ENCODE results near the gene KIAA0232.
"Not testable (repeated sequence)": the region's sequence is repeated elsewhere in the genome, so short reads cannot be mapped to it uniquely, and the experiment has no call there.

KIAA0232 gene

DNA sequence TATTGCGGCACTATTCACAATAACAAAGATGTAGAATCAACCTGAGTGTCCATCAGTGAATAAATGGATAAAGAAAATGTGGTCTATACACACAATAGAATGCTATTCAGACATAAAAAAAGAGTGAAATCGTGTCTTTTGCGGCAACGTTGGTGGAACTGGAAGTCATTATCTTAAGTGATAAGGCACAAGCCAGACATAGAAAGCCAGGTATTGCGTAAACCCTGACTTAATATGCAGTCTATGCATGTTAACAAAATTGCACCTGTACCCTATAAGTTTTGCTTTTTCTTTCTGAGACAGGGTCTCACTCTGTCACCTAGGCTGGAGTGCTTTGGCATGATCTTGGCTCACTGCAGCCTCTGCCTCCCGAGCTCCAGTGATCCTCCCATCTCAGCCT is 28.6 kb downstream of the KIAA0232 start:
- DNase-seq: no peak

DNA sequence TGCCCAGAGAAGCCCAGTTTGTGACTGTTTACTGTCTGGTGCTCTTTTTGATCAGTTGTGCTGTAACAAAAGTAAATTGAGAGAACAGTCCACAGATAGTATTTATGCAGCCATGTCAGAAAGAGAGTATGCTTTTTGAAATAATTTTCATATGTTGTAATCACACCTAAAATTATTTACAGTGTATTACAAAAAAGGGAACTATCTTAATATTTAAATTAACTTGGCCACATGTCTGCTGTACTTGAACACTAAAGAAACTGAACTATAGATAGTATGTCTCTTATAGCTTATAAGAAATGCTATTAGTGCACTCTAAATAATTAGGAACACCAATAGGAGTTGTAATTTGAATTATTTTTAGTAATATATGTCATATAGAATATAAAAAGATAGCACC is 30.2 kb downstream of the KIAA0232 start:
- no peak for DNase-seq

DNA sequence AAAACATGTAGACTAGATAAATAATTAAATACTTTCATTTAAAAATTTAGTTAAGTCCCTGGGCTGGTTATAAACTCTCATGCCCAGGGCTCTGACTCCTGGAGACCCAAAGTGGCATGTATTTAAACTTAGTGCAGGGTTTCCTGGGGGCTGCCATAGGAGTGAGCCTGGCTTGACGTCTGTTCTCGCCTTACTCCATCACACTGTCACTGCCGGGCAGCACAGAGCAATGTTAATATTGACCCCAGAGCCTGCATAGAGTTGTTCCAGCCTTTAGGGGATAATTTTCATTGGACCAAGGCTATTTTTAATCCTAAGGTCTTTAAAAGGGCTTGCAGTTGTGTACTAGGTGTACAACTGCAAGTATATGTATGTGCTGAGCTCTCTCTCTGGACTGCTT is 31.2 kb downstream of the KIAA0232 start:
- no peak for DNase-seq

DNA sequence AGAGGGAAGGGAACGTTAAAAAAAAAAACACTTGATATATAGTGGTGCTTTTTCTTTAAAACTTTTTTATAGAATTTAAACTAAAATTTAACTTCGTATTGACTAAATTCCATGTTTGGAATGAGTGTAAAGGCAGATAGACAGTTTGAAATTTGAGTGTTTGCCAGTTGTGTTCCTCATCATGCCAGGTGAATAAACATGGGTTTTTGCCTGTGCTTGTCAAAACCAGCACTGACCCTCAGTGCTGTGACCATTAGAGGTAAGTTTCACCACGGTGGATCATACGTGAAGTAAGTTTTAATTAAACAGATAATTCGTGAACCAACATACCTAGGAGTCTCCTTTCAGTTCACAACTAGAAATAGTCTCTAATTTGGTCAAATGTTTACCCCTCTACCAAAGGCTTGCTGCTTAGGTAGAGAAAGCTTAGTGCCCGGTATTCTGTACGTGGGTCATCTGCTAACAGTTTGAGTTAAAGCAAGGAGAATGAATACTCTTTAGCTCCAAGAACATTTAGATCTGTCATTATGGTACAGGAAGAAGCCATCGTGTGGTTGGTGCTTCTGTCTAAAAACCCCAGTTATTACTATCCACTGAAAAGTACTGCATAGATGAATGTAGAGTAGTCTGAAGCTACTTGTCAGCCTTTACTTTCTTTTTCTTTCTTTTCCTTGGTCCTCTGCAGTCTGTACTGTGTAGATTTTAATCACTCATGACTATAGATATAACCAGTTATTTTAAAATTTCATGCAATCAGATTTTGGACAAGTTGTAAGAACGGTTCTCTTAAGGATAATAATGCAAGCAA is 32.7 kb downstream of the KIAA0232 start:
- no peak for DNase-seq

DNA sequence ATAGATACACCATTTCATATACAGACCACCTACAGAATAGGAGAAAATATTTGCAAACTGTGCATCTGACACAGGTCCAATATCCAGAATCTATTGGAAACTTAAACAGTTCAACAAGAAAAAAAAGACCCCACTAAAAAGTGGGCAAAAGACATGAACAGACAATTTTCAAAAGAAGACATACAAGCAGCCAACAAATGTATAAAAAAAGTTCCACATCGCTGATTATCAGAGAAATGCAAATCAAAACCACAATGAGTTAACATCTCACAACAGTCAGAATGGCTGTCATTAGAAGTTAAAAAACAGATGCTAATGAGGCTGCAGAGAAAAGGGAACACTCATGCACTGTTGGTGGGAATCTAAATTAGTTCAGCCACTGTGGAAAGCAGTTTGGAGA is 36.8 kb downstream of the KIAA0232 start:
- DNase-seq: no peak

DNA sequence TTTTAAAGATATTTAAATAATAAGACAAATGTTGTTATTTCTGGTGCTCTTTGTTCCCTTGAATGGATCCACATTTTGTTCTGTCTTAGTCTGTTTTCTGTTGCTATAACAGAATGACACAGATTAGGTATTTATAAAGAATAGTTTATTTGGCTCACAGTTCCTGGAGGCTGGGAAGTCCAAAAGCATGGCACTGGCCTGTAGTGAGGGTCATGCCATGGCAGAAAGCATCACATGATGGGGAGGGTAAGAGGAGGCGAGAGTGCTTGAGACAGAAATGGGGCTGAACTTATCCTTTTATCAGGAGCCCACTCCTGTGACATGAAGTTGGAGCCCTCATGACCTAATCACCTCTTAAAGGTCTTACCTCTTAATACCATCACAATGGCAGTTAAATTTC is 38.2 kb downstream of the KIAA0232 start:
- DNase-seq: no peak

DNA sequence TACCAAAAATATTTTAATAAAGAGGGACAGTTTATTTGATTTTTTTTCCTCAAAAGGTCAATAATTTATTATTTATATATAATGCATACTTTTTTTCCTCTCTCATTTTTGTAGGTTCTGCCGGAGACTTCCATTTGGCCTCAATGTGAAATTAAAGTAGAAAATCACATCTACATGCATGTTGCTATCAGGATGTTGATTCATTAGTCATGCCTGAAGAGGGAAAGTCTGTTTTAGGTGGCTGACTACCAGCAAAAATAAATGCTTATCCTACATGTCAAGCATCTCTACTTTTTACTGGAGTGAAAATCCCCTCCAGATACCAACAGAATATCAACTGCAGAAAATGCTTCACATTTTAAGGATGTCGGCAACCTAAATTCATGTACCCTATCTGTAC is 41.5 kb downstream of the KIAA0232 start:
- DNase-seq: no peak

DNA sequence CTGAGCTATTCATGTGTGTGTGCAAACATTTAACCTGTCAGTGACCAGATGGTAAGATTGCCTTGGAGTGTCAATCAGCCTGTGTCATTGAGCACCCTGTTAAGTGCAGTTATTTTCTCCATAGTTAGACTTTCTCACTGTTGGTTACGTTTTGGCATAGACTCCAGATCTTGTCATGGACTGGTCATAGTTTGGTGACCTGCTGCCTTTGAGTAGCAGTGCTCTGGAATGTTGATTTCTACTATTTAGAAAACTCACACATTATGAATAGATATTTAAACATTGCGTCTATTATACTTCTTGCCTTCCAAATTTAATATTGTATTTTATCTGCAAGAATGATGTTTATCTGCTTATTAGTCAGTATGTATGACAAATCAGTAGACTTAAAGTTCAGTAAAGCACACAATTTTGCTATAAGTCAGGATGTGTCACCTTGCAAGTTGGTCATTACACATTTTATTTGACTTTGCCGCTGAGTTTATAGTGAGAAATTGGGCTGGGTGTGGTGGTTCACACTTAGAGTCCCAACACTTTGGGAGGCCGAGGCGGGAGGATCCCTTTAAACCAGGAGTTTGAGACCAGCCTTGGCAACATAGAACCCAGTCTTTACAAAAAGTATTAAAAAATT is 42.4 kb downstream of the KIAA0232 start:
- no peak for DNase-seq

DNA sequence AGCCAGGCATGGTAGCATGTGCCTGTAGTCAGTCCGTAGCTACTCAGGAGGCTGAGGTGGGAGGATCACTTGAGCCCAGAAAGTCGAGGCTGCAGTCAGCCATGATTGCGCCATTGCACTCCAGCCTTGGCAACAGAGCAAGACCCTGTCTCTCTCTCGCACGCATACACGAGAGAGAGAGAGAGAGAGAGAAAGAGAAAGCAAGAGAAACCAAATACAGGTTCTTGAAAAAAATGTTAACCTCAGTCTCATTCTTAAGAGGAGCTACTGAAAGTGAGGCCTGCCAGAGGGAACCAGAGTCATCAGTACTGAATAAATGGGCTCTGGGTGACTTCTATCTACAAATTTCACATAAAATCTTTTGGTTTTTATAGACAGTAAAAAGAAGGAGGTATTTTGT is 42.9 kb downstream of the KIAA0232 start:
- DNase-seq: no peak

DNA sequence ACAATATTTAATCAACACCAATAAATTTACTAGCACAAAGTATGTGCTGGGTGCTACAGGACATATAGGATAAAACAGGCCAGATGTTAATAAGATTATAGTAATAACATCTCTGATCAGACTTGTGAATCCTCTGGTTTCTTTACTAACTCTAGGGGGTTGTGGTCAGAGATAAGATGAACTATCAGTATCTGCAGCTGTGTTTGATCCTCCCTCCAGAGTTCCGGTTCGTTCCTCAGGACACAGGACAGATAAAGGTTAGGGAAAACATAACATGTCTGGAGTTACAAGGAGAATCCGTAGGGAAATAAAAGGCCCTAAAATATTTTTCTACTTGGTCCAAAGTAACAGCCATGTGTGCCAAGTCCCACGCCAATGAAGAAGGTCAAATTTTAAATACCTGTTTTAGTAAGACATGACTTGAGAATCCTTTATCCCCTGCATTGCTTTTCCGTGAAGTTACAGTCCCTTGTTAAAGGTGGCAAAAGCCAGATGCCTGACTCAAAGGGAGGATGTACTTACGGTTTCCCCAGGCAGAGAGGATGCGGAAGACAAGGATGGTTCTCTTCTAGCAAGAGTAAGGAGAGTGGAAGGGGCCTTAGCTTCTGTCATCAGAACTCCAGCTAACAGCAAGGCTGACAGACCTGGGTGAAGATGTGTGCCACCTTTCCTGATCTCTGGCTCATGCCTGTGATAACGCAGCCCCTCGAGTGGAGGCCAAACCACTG is 44.4 kb downstream of the KIAA0232 start:
- no peak for DNase-seq

DNA sequence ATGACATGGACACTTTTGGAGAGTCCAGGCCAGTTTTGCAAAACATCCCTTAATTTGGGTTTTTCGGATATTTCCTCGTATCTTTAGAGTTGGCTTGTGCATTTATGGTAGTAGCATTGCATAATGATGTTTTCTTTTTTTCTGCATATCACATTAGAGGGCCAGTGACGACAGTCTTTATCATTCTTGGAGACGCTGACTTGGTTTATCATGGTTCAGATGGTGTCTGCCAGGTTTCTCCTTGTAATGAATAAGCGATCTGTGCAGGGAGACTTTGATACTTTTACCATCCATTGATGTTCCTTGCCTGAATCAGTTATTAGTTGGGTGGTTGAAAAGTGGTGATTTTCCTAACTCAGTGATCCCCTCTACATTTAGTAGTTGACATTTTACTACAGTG is 46.6 kb downstream of the KIAA0232 start:
- no peak for DNase-seq

DNA sequence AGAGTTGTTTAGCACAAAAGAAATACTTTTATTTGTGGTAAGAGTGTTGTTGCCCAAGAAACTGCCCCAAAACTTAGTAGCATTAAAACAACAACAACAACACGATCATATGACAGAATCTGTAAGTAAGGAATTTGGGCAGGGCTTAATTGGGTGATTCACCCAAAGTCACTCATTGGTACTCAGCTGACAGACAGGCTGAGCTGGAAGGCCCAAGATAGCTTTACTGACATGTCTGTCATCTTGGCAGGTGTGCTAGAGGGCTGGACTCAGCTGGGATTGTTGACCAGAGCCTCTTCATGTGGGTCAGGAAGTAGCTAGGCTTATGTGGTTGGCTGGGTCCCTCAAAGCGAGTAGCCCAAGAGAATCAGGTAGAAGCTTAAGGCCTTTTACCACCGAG is 52.3 kb downstream of the KIAA0232 start:
- DNase-seq: no peak

DNA sequence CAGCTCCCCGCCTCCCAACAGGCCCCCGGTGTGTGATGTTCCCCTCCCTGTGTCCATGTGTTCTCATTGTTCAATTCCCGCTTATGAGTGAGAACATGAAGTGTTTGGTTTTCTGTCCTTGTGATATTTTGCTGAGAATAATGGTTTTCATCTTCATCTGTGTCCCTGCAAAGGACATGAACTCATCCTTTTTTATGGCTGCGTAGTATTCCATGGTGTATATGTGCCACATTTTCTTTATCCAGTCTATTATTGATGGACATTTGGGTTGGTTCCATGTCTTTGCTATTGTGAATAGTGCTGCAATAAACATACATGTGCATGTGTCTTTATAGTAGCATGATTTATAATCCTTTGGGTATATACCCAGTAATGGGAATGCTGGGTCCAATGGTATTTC is 53.1 kb downstream of the KIAA0232 start:
- DNase-seq: not testable (repeated sequence)

DNA sequence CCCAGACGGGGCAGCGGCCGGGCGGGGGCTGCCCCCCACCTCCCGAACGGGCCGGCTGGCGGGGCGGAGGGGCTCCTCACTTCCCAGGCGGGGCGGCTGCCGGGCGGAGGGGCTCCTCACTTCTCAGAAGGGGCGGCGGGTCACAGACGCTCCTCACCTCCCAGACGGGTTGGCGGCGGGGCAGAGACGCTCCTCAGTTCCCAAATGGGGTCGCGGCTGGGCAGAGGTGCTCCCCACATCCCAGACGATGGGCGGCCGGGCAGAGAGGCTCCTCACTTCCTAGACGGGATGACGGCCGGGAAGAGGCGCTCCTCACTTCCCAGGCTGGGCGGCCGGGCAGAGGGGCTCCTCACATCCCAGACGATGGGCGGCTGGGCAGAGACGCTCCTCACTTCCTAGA is 54.6 kb downstream of the KIAA0232 start:
- not testable (repeated sequence) for DNase-seq

DNA sequence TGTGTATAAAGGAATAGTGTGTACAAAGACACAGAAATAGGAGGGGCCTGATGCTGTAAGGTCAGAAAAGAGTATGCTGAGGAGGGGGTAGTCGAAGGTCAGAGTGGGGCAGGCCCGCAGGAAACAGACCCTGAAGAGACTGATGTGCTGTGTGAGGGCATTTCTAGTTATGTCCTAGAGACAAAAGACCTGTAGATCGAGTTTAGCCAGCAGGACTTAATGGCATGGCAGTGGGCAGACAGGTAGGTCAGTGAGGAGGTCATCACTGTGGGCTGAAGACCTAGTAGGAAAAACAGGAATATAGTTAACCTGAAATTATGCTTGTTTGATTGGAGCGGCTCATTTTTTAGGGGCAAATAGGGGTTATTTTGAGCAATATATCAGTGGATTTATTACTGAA is 57.1 kb downstream of the KIAA0232 start:
- DNase-seq: no peak

DNA sequence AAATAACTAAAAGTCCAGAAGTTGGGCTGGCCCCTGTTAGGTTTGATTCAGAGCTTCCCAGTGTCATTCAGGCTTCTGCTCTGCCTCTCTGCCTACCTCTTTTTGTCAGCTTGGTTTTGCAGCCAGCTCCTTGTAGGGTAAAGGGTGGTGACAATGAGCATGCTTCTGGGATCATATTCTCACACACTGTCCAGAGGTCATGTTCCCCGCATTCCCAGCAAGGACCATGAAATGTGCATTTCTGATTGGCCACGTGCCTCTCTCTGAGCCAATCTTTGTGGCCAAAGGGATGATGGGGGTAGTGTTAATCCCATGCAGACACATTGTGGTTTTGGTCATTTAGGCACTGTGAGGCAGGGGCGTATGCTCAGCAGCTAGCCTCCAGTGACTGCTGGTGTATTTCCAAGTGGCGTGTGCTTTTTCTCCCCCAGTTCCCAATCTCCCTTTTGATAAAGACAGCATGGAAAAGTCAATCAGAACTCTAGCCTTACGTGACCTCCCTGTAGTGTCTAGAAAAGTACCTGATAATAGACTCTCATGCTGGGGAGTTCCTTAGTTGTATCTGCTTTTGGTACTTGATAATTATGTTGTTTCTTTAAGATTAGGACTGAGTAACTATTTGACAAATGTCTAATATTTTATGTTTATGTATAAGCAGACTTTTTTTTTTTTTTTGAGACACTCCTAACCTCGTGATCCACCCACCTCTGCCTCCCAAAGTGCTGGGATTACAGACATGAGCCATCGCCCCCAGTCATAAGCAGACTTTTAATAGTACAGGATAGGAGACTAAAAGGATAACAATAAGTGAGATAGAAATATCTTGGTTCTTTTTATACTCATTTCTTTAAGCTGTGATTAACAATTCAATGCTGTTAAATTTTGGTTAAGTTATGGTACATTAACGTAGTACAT is 57.8 kb downstream of the KIAA0232 start:
- DNase-seq: no peak

DNA sequence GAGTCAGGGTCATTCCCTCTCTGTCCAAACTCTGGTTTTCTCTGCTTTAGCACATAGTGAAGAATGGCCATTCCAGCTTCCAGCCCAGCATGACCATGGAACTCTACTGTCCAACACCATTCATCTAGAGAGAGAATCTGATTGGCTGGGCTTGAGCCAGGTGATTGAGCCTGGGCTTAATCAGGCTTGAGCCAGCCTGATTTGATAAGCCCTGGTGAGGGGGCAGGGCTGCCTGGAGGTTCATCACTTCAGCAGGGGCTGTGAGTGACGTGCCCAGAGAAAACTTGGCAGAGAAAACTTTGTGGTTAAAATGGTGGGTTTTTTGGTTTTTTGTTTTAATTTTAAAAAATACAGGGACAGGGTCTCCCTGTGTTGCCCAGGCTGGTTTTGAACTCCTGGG is 62.5 kb downstream of the KIAA0232 start:
- no peak for DNase-seq

DNA sequence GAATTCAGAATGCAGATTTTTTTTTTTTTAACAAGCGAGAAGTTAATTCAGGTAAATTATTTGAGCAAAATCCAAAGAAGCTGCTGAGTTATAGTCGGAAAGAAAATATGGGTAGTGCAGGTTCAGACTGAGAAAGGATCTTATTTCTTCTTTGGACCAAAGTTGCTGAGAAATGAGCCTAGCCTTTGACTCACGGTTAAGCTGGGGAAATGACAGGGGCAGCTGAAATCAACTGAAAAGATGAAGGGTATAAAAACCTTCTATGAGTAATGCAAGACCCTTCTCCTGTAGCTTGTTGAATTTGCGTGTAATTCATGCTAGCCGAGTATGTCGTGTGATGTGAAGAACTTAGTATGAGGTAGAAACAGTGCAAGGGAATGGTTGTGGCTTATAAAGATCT is 63.0 kb downstream of the KIAA0232 start:
- DNase-seq: no peak

DNA sequence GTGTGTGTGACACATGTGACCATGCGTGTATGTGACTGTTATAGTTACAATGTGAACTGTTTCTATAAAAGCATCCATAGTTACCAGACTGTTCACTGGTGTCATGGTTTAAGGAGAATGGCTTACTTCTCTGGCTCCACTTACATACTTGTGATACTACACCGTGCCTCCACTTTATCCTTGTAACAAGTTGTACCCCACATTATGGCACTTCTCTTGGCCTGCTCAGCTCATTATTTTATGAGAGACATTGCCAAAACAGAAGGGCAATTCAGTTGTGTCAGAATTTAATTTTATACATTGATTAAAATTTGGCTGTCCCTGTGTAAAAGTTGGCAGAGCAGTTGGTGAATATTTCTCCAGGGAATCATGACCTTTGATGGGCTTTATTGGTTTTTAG is 64.7 kb downstream of the KIAA0232 start:
- no peak for DNase-seq

DNA sequence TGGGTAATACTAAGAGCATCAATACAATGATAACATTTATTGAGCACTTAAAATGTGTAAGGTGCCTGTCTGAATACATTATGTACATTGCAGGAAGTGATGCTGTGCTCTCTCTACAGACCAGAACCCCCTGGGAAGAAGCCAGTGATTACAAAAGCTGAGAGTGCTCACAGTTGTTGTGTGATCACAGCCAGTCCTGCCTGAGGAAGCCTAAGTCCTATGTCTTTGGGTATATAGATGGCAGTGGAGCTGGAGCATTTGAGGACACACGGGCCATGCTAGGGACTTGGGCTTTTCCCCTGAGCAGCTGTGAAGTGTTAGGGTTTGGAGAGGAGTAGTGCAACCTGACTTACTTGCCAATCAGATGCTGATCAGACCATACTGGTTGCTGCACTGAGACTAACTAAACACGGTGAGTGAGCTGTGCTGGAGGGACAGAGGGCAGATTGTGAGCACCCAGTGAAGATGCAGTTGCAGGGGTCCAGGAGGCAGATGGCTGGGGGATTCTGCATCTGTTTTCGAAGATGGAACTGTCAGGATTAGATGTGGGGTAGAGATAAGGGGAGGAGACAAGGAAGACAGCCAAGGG is 66.3 kb downstream of the KIAA0232 start:
- no peak for DNase-seq

DNA sequence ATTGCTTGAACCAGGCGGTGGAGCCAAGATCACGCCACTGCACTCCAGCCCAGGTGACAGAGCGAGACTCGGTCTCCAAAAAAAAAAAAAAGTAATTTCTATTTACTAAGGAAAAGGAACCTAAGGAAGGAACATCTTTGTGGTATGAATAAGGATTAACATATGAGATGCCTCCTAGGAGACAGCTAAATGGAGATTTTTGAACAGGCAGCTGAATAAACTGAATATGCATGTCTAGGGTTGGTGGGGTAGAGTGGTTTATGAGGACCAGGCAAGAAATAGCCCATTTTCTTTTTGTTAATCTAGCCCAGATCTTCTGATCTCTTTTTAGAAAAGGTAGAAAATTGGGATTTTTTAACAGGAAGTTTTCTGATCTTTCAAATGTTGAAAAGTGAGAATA is 67.2 kb downstream of the KIAA0232 start:
- DNase-seq: no peak

DNA sequence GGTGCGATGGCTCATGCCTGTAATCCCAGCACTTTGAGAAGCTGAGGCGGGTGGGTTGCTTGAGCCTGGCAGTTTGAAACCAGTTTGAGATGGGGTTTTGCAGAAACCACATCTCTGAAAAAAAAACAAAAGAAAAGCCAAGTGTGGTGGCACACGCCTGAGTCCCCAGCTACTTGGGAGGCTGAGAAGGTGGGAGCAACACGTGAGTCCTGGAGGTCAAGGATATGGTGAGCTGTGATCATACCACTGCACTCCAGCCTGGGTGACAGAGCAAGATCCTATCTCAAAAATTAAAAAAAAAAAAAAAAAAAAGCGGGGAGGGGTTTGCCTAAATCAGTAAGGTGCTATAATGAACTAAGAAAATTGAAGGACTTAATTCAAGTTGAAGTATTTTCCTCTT is 68.9 kb downstream of the KIAA0232 start:
- DNase-seq: no peak

DNA sequence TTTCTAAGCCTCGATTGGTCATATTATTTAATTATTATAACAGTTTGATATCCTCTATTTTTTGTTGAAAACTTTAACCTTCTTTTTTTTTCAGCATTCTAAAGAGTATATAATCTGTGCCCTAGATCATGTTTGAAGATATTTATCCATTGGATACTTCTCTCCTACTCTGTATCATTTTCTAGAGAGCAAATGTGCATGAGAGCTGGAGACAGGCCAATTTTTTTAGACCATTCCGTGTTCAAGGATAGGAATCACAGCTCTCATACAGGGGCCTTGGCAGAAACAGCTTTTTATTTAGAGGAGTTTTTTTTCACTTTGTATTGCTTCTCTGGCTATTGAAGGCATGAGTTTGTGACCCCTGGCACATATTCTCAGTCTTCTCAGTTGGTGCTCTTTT is 69.4 kb downstream of the KIAA0232 start:
- no peak for DNase-seq
